Activated CD4-positive, CD25-positive, alpha-beta regulatory T cell treated with anti-CD3 and anti-CD28 coated beads, Interleukin-2, amount 50 U/mL, for 72 hours (primary cell): ENCODE measurements around the gene CHN2.

Source experiments
- DNase-seq: peaks from one replicate; pipeline ENCODE4 v3.0.0; 2021

CHN2 gene

DNA sequence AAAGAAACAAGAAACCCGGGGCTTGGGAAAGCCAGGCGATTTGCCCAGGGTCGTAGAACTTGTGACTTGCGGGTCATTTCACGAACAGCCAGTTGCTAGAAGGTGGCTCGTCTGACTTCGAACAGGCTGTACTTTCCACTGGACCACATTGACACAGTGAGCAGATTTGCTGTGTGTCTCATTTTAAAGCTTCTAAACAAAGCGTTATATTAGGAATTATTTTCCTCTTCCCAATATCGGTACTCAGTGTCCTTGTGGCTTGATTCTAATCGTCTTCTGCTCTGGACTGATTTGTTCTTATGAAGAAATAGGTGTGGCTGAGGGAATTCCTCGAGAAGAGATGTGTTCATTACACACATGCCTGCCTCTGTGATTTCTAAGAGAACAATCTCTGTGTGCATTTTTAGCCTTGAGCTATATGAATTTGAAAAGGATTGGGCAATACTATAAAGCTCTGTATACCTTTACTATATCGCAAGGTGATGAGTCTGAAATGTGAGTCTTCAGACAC, 219.1 kb downstream of the CHN2 start:
- DNase-seq = no peak

DNA sequence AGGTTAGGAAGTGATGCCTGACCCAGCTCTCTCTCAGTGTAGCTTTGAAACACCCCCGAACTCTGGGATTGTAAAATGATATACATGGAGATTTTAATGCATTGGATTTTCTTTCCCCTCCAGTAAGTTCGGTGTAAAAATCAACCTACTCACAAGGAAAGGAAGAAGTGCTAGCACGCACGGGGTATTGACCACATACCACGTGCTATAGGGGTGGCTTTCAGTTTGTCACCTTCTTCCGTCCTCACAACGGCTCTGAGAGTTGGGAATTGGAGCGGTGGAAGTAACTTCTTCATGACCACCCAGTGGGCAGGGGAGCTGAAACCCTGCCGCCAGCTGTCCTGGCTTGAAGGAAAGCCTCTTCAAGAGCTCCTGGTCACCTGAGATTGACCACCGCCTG, 219.6 kb downstream of the CHN2 start:
- DNase-seq = no peak

DNA sequence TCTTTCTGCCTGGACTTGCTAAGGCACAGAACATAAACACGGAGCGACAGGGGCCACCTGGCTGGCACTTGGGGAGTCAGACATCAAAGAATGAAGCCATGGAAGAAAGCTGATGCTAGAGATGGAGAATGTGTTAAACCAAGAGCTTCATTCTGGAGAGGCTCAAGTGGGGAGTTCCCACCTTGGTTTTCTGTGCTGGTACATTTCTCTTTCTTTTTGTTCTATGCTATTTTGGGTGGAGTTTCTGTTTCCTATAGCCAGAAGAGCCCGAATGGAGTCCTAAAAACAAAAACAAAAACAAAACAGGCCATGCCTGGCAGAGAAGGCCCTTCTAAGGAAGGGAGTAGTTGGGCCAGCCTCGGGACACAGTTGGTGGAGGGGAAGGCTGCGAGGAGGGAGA, 220.6 kb downstream of the CHN2 start:
- DNase-seq = no peak

DNA sequence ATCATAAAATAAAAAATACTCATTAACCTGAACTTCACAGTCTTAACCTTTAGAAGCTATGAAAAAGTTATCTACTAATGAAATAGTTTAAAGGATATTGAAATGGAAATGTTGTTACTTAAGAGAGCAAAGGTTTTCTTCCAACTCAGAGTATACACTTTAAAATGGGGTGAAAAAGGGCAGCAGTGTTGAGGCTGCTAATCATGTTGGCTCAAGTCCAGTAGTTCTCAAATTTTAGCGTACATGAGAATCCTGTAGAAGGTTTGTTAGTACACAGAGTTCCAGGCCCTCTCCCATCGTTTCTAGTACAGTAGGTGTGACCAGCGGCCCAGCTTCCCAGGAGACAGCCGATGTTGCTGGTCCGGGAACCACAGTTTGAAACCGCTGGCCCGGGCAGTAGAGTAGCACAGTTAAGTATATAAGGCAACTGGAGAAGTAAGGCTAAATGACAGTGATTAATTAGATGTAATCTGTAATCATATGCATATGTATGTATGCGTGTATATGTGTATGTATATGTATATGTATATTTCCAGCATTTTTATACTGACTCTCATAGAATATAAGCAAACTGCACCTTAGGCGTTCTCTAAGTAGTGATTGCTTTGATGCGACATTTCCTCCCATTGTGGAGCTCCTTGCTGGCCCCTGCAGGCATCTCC, 221.8 kb downstream of the CHN2 start:
- DNase-seq = no peak

DNA sequence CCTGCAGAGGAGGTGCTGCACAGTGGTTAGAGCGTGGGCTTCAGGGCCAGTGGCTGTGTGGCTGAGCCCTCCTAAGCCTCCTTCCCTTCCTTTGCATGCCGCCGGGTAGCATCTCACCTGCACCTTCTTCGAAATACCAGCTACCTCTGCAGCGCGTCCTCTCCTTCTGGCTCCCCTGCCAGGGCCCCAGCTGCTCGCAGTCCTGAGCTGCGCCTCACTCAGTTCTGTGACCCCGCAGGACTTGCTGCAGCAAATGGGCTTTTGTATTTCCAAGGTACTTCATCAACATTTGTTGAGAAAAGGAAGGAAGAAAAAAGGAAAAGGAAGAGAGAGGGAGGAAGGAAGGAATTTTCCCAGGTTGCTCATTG, 222.3 kb downstream of the CHN2 start:
- no peak for DNase-seq

DNA sequence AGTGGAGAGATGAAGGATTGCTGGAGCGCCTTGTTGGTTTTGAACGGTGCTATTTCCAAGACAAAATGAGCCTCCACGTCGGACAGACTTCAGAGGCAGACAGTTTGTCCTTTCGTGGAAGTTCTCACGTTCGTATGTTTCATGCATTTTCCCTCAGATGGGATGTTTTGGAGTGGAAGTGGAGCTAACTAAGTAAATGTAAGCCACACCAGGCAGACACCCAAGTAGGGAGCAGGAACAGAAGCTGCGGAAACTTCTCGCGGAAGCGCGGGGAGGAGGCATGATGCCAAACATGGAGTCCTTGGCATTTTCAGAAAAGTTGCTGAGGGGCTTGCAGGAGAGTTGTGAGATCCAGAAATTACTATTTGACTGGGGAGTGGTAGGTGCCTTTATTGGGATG, 223.5 kb downstream of the CHN2 start:
- DNase-seq = no peak

DNA sequence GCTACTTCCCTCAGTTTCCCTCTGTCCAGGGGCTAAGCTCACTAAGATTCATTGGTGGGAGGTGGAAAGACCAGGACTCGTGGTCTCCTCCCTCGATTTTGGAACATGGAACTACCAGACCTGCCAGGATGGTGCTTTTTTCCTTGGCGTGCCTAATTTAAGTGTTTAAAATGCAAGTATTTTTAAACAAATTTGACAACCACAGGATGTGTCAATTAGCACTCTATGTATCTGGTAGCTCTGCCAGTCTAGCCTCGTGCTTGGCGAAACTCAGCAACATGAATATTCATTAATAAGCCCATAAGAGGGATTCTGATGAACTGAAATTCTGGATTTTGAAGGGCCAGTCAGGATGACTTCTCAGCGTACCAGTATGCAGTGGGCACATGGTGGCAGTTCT, 224.1 kb downstream of the CHN2 start:
- DNase-seq = no peak

DNA sequence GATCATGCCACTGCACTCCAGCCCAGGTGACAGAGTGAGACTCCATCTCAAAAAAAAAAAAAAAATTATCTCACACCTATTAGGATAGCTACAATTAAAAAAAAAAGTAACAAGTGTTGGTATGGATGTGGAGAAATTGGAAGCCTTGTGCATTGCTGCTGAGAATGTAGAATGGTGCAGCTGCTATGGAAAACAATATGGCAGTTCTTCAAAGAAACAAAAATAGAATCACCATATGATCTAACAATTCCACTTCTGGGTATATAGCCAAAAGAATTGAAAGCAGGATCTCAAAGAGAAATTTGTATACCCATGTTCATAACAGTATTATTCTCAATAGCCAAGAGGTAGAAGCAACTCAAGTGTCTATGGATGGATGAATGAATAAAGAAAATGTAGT, 225.4 kb downstream of the CHN2 start:
- no peak for DNase-seq

DNA sequence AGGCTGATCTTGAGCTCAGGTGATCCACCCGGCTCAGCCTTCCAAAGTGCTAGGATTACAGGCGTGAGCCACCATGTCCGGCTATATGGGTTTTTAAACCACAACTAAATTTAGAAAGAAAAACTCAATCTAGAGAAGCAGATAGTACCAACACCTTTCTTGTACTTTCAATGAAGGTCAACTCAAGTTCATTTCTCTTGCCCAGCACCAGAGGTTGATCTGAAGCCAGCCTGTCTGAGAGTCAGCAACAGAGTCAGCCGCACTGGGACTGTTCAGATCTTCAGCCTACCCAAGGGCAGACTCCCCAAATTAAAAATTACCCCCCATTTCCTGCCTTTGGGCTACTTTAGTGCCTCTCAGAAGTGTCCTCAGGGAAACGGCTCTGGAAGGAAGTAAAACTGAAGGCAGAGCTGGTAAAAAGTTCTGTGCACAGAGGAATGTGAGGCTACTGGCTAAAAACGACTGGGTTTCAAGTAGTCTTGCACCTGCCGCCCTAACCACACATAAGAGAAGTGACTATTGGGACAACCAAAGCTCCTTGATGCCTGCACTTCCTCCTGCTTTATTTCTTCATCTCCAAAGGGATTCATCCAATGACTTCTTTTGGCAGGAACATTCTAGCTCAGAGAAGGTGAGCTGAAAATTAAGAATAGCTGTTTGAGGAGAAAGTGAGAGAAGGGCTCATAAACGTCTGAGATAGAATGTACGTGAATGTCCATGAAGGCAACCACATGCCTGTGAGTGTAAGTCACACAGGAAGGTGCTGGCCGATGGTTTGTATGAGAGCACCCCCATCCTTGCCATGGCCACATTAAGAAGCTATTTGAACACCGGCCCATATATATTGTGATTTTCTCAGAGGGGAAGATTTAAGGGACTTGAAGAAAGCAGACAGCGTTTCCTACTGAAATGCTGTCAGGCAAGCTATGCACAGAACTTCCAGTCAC, 226.7 kb downstream of the CHN2 start:
- DNase-seq = no peak

DNA sequence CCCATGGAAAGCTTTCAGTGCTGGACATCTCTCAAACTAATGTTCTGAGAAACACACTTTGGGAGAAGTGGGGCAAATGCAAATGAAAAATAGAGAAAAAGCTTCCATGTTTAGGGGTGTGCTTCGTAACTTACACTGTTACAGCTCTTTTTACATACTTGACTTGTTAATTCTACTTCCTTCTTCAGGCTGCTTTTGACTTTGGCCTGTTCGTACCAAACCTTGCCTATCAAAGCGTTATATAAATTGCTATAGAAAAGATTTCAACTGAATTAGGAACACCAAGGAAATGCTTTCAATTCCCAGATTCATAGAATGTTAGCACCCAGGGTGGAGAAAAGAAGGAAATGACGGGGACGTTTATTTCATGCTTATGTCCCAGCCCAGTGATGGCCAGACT, 228.3 kb downstream of the CHN2 start:
- no peak for DNase-seq

DNA sequence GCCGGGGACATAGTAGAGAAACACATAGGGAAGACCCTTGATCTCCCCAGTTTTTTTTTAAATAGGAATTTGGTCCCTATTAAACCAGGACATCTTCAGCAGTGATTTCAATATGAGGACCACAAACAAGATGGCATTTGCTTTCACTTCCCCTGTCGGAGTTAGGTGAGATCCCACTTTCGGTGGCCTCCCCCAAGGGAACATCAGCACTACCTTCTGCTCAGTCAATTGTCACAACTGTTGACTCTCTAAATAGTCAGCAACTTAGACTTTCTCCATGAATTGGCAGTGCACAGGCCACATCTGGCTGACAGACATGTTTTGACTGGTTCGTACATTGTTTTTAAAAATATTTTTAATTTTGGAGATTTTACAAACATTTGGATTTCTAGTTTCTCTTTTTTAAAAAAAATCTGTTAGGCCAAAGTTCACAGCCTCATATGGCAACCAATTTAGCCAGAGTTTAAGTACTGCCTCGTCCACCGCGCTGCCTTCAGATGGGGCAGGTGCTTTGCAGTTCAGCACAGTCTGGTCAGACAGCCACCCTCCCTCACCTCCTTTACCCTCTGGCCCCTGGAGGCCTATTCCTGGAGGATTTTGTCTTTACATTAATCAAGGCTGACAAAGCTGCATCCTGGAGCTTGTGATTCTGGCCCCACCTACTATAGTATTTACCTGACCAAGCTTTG, 229.9 kb downstream of the CHN2 start:
- no peak for DNase-seq

DNA sequence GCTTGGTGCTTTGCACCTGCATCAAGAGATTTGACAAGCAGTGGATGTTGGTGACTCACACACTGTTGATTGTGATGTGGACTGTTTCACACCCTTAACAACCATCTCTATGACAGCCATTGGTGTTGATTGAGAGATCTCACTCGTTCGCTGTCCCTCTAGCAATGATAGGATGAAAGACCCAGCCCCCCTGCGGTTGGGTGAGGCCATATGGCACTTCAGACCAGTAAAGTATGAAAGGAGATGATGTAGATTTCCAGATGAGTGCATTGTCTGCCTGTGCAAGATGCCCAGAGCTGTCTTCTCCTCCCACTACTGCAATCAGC, 230.4 kb downstream of the CHN2 start:
- no peak for DNase-seq

DNA sequence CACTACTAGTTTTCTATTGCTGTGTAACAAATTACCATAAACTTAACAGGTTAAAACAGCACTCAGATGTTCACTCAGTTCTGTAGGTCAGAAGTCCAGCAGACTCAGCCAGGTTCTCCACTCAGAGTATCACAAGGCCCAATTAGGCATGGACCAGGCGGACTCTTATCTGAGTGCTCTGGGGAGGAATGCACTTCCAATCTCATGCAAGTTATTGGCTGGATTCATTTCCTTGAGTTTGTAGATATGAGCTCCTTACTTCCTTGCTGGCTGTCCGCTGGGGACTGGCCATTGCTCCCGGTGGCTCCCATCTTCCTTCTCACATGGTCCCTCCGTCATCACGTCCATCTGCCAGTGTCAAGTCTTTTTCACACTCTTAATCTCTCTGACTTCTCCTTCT, 232.0 kb downstream of the CHN2 start:
- no peak for DNase-seq

DNA sequence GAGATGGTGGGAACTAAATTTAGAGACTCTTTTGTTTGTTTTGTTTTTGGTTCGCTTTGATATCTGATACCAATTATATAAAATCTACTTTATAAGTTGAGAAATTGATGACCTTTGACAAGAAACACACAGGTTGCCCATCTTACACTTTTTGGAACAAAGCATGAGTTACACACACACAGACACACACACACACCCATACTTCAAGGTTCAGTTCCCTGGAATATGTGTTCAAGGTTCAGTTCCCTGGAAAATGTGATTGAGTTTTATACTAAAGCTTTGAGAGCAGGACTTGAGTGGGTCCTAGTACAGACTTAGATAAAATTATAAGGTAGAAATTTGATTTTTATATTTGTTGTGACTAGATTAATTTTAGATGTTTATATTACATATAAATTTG, 234.8 kb downstream of the CHN2 start:
- no peak for DNase-seq

DNA sequence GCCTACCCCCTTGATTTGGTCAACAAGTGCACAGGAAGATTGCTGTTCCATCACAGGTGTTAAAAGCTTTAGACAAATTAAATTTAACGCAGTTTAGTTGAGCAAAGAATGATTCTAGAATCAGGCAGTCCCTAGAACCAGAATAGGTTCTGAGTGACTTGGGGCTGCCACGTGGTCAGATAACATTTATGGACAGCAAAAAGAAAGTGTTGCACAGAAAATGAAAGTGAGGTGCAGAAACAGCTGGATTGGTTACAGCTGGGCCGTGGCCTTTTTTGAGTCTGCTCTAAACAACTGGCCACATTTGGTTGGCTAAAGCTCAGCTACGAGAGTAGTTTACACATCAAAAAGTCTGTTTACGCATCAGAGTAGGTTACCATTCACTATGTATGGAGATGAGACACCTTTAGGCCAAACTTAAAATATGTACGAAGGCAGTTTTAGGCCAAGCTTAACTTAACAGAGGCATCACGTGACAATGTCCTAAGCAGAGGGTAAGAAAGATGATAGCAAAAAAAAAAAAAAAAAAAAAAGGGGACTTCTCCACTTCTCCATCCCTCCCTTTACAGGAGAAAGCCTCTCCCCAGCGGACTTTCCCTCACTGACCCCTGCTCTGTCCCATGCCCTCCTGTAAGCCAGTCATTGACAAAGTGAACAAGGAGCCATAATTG, 235.8 kb downstream of the CHN2 start:
- DNase-seq = no peak

DNA sequence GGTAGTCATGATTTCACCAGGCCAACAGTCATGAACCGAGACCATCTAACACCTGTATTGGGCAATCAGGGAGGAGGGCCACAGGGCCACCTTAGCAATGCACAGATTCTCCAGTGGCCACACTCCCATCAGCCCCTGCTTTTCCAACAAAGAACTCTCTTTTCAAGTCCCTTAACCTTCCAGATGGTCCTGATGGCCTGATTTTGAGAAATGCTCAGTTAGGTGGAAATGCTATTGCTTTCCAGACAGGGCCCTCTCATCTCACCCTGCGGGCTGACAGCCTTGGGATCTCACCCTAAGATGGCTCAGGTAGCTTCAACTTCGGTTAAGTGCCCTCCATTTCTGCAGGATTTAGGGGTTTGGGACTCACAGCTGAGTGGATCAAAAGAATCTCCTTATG, 237.1 kb downstream of the CHN2 start:
- no peak for DNase-seq

DNA sequence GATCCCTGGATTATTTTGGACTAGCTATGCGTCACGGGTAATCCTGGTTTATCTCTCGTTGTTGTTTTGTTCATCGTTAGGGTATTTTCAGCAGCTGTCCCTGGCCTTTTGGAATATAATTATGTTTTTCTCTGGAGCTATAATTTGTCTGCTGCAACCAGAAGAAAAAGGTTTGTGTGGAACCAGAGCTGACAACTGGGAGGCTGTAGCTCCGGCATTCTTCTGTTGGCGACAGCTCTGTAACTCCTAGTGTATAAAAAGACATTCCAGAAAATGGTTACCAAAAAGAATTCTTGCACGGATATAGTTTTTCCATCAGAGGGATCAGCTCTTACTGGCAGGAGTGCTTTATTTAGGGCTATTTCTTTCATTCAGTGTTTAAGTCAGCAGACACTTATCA, 238.1 kb downstream of the CHN2 start:
- DNase-seq = no peak

DNA sequence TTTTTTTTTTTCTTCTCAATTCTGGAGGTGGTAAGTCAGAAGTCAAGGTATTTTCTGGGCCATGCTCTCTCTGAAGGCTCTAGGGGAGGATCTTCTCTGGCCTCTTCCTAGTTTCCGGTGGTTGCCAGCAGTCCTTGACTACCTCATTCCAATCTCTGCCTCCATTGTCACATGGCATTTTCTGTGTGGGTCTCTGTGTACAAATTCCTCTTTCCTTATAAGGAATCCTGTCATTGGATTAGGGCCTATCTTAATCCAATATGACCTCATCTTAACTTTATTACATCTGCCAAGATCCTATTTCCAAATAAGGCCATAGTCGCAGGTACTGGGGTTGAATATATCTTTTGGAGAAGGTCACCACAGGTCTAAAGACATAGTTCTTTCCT, 239.8 kb downstream of the CHN2 start:
- no peak for DNase-seq

DNA sequence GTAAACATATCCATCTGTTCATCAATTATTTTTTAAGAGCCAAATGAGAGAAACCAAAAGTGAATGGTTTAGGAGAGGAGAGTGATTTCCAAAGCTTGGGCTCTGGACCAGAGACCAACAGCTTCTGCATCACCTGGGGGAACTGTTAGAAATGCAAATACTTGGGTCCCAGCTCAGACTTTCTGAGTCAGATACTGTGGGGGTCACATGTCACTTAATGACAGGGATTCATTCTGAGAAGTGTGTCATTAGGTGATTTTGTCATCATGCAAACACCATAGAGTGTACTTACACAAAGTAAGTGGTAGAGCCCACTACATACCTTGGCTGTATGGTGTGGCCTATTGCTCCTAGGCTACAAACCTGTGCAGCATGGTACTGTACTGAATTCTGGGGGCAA, 240.6 kb downstream of the CHN2 start:
- DNase-seq = no peak

DNA sequence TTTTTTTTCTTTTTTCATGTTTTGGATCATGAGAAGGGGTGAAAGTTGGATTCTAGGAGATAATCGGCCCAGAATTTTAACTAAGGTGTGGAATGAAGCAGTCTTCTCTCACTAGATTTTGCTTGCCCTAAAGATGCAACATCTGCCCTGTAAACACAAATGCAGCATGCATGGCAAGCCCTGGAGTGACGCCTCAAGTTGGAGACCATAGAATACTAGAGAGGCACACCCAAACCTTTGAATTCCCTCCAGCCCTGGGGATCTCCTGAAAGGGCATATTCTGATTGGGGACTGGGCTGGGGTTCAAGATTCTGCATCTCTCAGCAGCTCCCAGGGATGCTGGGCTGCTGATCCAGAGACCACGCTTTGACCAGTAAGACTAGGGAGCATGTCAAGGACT, 241.3 kb downstream of the CHN2 start:
- no peak for DNase-seq

DNA sequence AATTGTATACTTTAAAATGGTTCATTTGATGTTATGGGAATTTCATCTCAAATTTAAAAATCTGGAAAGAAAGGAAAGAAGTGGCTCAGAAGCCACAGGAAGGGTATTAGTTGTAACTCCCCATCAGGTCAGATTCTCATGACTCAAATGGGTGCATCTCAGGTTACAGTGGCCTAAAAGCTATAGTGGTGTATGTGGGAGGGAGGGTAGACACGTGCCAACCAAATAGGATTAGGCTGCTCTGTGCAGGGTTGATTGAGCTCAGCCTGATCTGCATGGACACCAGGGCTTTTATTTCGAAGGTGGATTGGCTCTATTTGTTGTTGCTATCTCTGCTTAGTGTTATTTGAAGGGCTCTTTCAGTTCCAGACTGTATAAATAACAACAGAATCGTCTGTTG, 247.6 kb downstream of the CHN2 start:
- no peak for DNase-seq

DNA sequence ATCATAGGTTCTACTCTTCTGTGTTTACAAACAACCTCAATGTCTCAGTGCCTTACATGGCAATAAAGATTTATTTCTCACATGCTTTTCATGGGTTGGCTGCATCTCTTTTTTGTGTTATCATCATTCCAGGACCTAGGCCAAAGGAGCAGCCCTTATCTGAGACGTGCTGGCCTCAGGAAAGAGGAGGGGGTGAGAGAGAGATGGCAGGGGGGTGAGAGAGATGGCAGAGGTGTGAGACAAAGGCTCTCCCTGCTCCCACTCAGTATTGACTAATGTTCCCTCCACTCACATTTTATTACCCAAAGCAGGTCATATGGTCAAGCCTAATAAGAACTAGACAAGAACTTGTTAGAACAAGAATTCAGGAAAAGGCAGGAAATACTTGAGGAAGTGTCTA, 249.0 kb downstream of the CHN2 start:
- DNase-seq = no peak

DNA sequence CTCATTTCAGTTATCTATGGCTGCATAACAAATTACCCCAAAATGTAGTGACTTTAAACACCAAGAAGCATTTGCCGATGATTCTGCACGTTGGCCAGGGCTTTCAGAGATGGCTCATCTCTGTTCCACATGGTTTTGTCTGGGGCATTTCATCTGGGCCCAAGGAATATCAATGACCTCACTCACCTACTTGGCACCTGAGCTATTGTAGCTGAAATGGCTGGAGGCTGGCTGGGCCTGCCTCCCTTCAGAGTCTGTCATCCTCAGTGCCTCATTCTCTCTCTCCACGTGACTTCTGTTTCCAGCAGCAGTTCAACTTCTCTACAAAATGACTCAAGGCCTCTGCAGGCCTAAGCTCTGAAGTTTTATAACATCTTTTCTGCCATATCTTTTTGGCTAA, 249.7 kb downstream of the CHN2 start:
- DNase-seq = no peak

DNA sequence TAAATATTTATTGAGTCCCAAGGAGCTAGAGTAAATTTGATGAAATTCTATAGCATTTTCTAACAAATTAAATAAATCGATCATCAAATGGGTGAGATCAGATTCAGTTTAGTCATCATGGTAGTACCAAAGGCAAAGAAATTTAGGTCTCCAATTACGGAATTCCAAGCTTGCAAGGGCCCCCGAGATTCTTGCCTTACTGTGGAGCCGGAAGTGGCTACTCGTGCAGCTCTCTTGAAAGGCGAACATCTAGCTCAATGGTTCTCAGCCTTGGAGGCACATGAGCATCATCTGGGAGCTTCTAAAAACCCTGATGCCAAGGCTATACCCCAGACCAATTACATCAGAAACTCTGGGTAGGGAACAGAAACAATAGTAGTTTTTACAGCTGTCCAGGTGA, 251.2 kb downstream of the CHN2 start:
- no peak for DNase-seq
